H9 (cell line): ENCODE results near the gene NCOA5. TPM values are rescaled to one million over a fixed set of nuclear protein-coding genes. Genes with fewer than 3 reads are reported as not detected.

ENCODE experiments used
- DNase-seq: peaks from one replicate; pipeline ENCODE4 v3.0.0-alpha.2; 2017
- H2AFZ ChIP-seq: one replicate; pipeline ENCODE4 v1.6.1; 2013; ENCODE audit warnings: mild to moderate bottlenecking, low read length, control low read depth, moderate library complexity
- H2AK5ac ChIP-seq: 2 replicates; pipeline ENCODE4 v1.6.1; 2013; ENCODE audit warnings: low read length, control low read depth, mixed read lengths; ENCODE audit not compliant: insufficient read length
- H2BK120ac ChIP-seq: one replicate; pipeline ENCODE4 v1.6.1; 2013; ENCODE audit warnings: low read depth, mild to moderate bottlenecking, low read length, control low read depth, inconsistent platforms; ENCODE audit not compliant: poor library complexity, severe bottlenecking
- H2BK12ac ChIP-seq: 2 replicates; pipeline ENCODE4 v1.6.1; 2013; ENCODE audit warnings: low read length, control low read depth, mixed read lengths, low read depth; ENCODE audit not compliant: insufficient read length
- H2BK15ac ChIP-seq: 2 replicates; pipeline ENCODE4 v1.6.1; 2013; ENCODE audit warnings: low read depth, low read length, control low read depth
- H2BK20ac ChIP-seq: one replicate; pipeline ENCODE4 v1.6.1; 2013; ENCODE audit warnings: low read depth, mild to moderate bottlenecking, low read length, control low read depth, inconsistent platforms; ENCODE audit not compliant: poor library complexity, severe bottlenecking
- H2BK5ac ChIP-seq: 2 replicates; pipeline ENCODE4 v1.6.1; 2013; ENCODE audit warnings: low read length, control low read depth, mixed read lengths; ENCODE audit not compliant: insufficient read length
- H3K14ac ChIP-seq: 2 replicates; pipeline ENCODE4 v1.6.1; 2013; ENCODE audit warnings: low read length, control low read depth; ENCODE audit not compliant: insufficient read depth
- H3K18ac ChIP-seq: 2 replicates; pipeline ENCODE4 v1.6.1; 2013; ENCODE audit warnings: low read depth, mild to moderate bottlenecking, mixed read lengths, low read length, control low read depth; ENCODE audit not compliant: insufficient read length
- H3K23ac ChIP-seq: 2 replicates; pipeline ENCODE4 v1.6.1; 2013; ENCODE audit warnings: low read length, control low read depth, mixed read lengths, low read depth; ENCODE audit not compliant: insufficient read length
- H3K23me2 ChIP-seq: 2 replicates; pipeline ENCODE4 v1.6.1; 2013; ENCODE audit warnings: low read depth, mild to moderate bottlenecking, mixed read lengths, low read length, control low read depth; ENCODE audit not compliant: insufficient read length, poor library complexity, severe bottlenecking
- H3K27ac ChIP-seq: 2 replicates; pipeline ENCODE4 v1.5.1; 2013; ENCODE audit warnings: low read length, control low read depth, mixed read lengths, low read depth; ENCODE audit not compliant: insufficient read length
- H3K27me3 ChIP-seq: 2 replicates; pipeline ENCODE4 v1.6.1; 2013; ENCODE audit warnings: low read length, control low read depth, inconsistent platforms; ENCODE audit not compliant: insufficient read depth
- H3K4ac ChIP-seq: 2 replicates; pipeline ENCODE4 v1.6.1; 2013; ENCODE audit warnings: low read depth, mild to moderate bottlenecking, control low read depth, inconsistent platforms, low read length, moderate library complexity
- H3K4me1 ChIP-seq: 2 replicates; pipeline ENCODE4 v1.6.1; 2013; ENCODE audit warnings: low read length, control low read depth, inconsistent platforms; ENCODE audit not compliant: insufficient read depth
- H3K4me2 ChIP-seq: 2 replicates; pipeline ENCODE4 v1.6.1; 2013; ENCODE audit warnings: low read length, control low read depth, mixed read lengths; ENCODE audit not compliant: insufficient read length, insufficient read depth
- H3K56ac ChIP-seq: 2 replicates; pipeline ENCODE4 v1.6.1; 2013; ENCODE audit warnings: low read depth, mild to moderate bottlenecking, mixed read lengths, low read length, control low read depth; ENCODE audit not compliant: insufficient read length
- H3K79me1 ChIP-seq: 2 replicates; pipeline ENCODE4 v1.6.1; 2013; ENCODE audit warnings: low read depth, mild to moderate bottlenecking, moderate library complexity, low read length, control low read depth, inconsistent platforms; ENCODE audit not compliant: insufficient read depth, poor library complexity, severe bottlenecking
- H3K79me2 ChIP-seq: 2 replicates; pipeline ENCODE4 v1.6.1; 2013; ENCODE audit warnings: low read length, control low read depth, inconsistent platforms; ENCODE audit not compliant: insufficient read depth
- H3K9ac ChIP-seq: 2 replicates; pipeline ENCODE4 v1.6.1; 2013; ENCODE audit warnings: low read length, control low read depth, mixed read lengths; ENCODE audit not compliant: insufficient read length; ENCODE audit errors: extremely low read depth
- H3K9me3 ChIP-seq: one replicate; pipeline ENCODE4 v1.6.1; 2013; ENCODE audit warnings: low read depth, low read length, inconsistent platforms; ENCODE audit not compliant: control insufficient read depth
- H3T11ph ChIP-seq: one replicate; pipeline ENCODE4 v1.6.1; 2013; ENCODE audit warnings: mild to moderate bottlenecking, low read length, control low read depth, inconsistent platforms
- H4K20me1 ChIP-seq: one replicate; pipeline ENCODE4 v1.6.1; 2013; ENCODE audit not compliant: control insufficient read depth, insufficient read length, insufficient read depth
- H4K5ac ChIP-seq: 2 replicates; pipeline ENCODE4 v1.6.1; 2013; ENCODE audit warnings: low read depth, mild to moderate bottlenecking, mixed read lengths, low read length, control low read depth; ENCODE audit not compliant: insufficient read length
- H4K8ac ChIP-seq: replicated peaks from 2 replicates; pipeline ENCODE4 v1.6.1; 2013; ENCODE audit warnings: low read length, control low read depth, mixed read lengths, low read depth; ENCODE audit not compliant: insufficient read length
- H4K91ac ChIP-seq: 2 replicates; pipeline ENCODE4 v1.6.1; 2013; ENCODE audit warnings: low read depth, mild to moderate bottlenecking, moderate library complexity, mixed read lengths, low read length, control low read depth; ENCODE audit not compliant: insufficient read length
- H3K27ac Mint-ChIP-seq, 3 experiments: 2 replicates in 2 of 3; 3 replicates in 1 of 3; pipeline ENCODE4 v1.8.0; 2020 to 2021; ENCODE audit warnings: mixed read lengths in 3 of 3, mild to moderate bottlenecking in 1 of 3, moderate library complexity in 1 of 3
- H3K27me3 Mint-ChIP-seq: 2 replicates; pipeline ENCODE4 v1.8.0; 2021; ENCODE audit warnings: low read depth, mild to moderate bottlenecking, moderate library complexity, mixed read lengths
- H3K36me3 Mint-ChIP-seq, 3 experiments: 2 replicates in 2 of 3; 3 replicates in 1 of 3; pipeline ENCODE4 v1.8.0; 2020 to 2021; ENCODE audit warnings: low read depth in 3 of 3, mixed read lengths in 3 of 3; ENCODE audit not compliant: insufficient read depth in 1 of 3
- H3K4me1 Mint-ChIP-seq, 2 experiments: 2 replicates each; pipeline ENCODE4 v1.8.0; 2020; ENCODE audit warnings: mixed read lengths in 2 of 2
- H3K4me3 Mint-ChIP-seq, 2 experiments: 2 replicates in 1 of 2; 3 replicates in 1 of 2; pipeline ENCODE4 v1.8.0; 2020 to 2021; ENCODE audit warnings: mild to moderate bottlenecking in 2 of 2, mixed read lengths in 2 of 2, moderate library complexity in 1 of 2
- H3K9me3 Mint-ChIP-seq, 2 experiments: 2 replicates in 1 of 2; 3 replicates in 1 of 2; pipeline ENCODE4 v1.8.0; 2020; ENCODE audit warnings: mild to moderate bottlenecking in 2 of 2, mixed read lengths in 2 of 2, moderate library complexity in 1 of 2
- CTCF ChIP-seq: fragments of 200-600 bp; sonication (generic); conservative IDR thresholded peaks from 3 replicates; pipeline ENCODE4 v1.8.0; 2021; ENCODE audit warnings: antibody characterized with exemption, mild to moderate bottlenecking
- WGBS: extraction: QIAGEN DNeasy Blood & Tissue Kit; methylation state at CpG from one replicate; pipeline ENCODE4 v1.1.7; 2013; ENCODE audit warnings: missing lambda C conversion rate, low lambda C conversion rate, mixed read lengths; ENCODE audit not compliant: insufficient read length; ENCODE audit errors: extremely low coverage; 5-methylcytosine and 5-hydroxymethylcytosine counted together
- total RNA-seq: library from RNA; stranded (reverse); gene quantifications from 2 replicates; pipeline ENCODE4 v1.2.1, GENCODE V29; 2021

Gene NCOA5
- total RNA-seq, 1 experiment from 2014 or later: 55.7 TPM

- Histone ChIP-seq H3K27ac (no peak overlapping the region), H3K14ac (no peak overlapping the region), H2BK120ac (no peak overlapping the region), H2AFZ (no peak overlapping the region), H3T11ph (no peak overlapping the region), H2BK5ac (no peak overlapping the region), H3K4ac (no peak overlapping the region), H3K79me1 (no peaks in the 10 kb centered on the region), H3K4me1 (peaks cover 4% of the 10 kb centered on the region; the same call in 1 of the 2 replicates), H2BK15ac (no peak overlapping the region), H4K20me1 (no peaks in the 10 kb centered on the region), H3K9me3 (no peaks in the 10 kb centered on the region), H3K9ac (no peak overlapping the region), H4K5ac (no peak overlapping the region), H3K27me3 (peaks cover under 1% of the 10 kb centered on the region; the same call in 1 of the 2 replicates), H4K8ac (no peak overlapping the region), H3K23ac (no peak overlapping the region), H3K18ac (no peak overlapping the region), H3K56ac (no peak overlapping the region), H2BK12ac (no peak overlapping the region), H2AK5ac (no peak overlapping the region), H3K4me2 (no peak overlapping the region), H3K23me2 (peaks cover 12% of the 10 kb centered on the region), H2BK20ac (no peak overlapping the region), H4K91ac (no peak overlapping the region), H3K79me2 (no peaks in the 10 kb centered on the region)
- no peak for TF ChIP-seq CTCF
- DNase-seq: no peak
- no peaks in the 10 kb centered on the region for H3K9me3 Mint-ChIP-seq
- peaks cover 0 to 4% (median 2%) of the 10 kb centered on the region in 3 experiments; a peak in 1 of 7 replicates for H3K36me3 Mint-ChIP-seq
- H3K4me3 Mint-ChIP-seq: no peak overlapping the region
- peaks cover 17 to 26% of the 10 kb centered on the region in 2 experiments for H3K4me1 Mint-ChIP-seq
- H3K27ac Mint-ChIP-seq: no peak overlapping the region
- WGBS: no CpG with 5 or more reads among the region's 6 CpGs
- H3K27me3 Mint-ChIP-seq: peaks cover 17% of the 10 kb centered on the region
Measured at GRCh38 chr20:46018611-46019010, 71.2 kb downstream of the NCOA5 start.
